Measurements from ENCODE around the gene SORCS3. TPM values are rescaled to one million over a fixed set of nuclear protein-coding genes. Genes with fewer than 3 reads are reported as not detected.

Gene SORCS3
- total and polyA plus RNA-seq, 2 of the 4 experiments (the other 2 are of a cell fraction), result not detected

DNA sequence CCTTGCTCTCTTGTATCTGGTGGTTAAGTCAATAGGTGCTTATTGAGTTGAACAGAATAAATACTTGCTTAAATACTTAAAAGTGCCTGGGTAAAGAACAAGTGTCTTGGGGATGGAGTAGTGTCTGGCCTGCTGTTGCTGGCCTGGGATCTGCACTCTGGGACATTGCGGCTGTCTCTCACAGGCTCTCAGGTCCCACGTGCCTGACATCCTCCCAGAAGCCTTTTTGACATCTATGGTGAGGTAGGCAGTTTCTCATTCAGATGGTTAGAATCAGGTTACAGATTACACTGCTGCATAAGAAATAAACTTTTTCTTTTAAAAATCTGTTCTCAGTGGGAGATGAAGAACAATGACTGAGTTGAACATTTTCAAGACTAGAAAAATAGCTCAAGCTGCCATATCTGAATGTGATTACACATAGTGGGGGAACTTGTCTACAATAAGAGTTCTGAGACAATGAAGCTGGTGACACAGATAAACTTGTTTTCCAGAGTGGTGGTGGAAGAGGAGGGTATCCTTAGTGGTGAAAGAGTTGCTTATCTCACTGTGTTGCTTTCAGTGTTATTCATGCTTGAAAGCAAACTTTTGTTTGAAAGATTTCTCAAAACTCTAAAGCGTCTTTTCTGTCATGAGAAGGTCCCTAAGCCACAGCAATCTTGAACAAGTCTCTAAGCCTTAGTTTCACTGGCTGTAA is 9.7 kb downstream of the SORCS3 start:
- intact Hi-C loops (cut with micrococcal nuclease) (no loop called here), dilution Hi-C loops (cut with HindIII; ENCODE audit: low sequenced_read_pairs, unreplicated experiment) (no loop called here)
- TF ChIP-seq BHLHE40 (IDR thresholded peaks at IDR 0.05; ENCODE audit: low read depth, low read length) (no peak), MXI1 (IDR thresholded peaks at IDR 0.05; ENCODE audit: borderline replicate concordance, low read depth, low read length) (no peak), RCOR1 (IDR thresholded peaks at IDR 0.05; ENCODE audit: insufficient replicate concordance, low read length) (no peak), CEBPB (IDR thresholded peaks at IDR 0.05; ENCODE audit: low read depth, low read length) (no peak), CHD1 (IDR thresholded peaks at IDR 0.05; ENCODE audit: low read depth, low read length) (no peak), SMC3 (IDR thresholded peaks at IDR 0.05; ENCODE audit: low read depth, low read length) (no peak)
- TF ChIP-seq, protein P1, sequence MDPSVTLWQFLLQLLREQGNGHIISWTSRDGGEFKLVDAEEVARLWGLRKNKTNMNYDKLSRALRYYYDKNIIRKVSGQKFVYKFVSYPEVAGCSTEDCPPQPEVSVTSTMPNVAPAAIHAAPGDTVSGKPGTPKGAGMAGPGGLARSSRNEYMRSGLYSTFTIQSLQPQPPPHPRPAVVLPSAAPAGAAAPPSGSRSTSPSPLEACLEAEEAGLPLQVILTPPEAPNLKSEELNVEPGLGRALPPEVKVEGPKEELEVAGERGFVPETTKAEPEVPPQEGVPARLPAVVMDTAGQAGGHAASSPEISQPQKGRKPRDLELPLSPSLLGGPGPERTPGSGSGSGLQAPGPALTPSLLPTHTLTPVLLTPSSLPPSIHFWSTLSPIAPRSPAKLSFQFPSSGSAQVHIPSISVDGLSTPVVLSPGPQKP (IDR thresholded peaks at IDR 0.05; ENCODE audit: borderline replicate concordance, low read depth, low read length), result no peak
- TF ChIP-seq, protein P2, sequence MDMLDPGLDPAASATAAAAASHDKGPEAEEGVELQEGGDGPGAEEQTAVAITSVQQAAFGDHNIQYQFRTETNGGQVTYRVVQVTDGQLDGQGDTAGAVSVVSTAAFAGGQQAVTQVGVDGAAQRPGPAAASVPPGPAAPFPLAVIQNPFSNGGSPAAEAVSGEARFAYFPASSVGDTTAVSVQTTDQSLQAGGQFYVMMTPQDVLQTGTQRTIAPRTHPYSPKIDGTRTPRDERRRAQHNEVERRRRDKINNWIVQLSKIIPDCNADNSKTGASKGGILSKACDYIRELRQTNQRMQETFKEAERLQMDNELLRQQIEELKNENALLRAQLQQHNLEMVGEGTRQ (IDR thresholded peaks at IDR 0.05; ENCODE audit: low read depth, low read length), result no peak

More for the DNA sequence above, 9.7 kb downstream of the SORCS3 start:
- POLR2A ChIA-PET (ENCODE audit: unreplicated experiment), result no interaction called here
- Histone ChIP-seq H3K23ac (ENCODE audit: low read depth, low read length) (no peak overlapping the region), H2BK15ac (ENCODE audit: low read depth, low read length) (no peak overlapping the region), H3K27me3 (ENCODE audit: control insufficient read depth, insufficient read depth, low read length) (no peaks in the 10 kb centered on the region), H4K5ac (ENCODE audit: low read depth, low read length) (no peak overlapping the region), H2BK20ac (ENCODE audit: low read depth, low read length) (no peak overlapping the region), H4K91ac (ENCODE audit: insufficient read depth, low read depth, low read length) (no peak overlapping the region), H3K36me3 (ENCODE audit: control insufficient read depth, insufficient read depth, low read length) (no peaks in the 10 kb centered on the region), H3K4me2 (ENCODE audit: low read depth, low read length) (no peak overlapping the region), H3K14ac (replicated peaks; ENCODE audit: low read depth, low read length) (no peak overlapping the region), H2AK9ac (replicated peaks; ENCODE audit: low read depth, low read length, poor library complexity) (no peak overlapping the region), H2AK5ac (ENCODE audit: low read depth, low read length) (no peak overlapping the region), H4K20me1 (ENCODE audit: insufficient read depth, low read length) (no peaks in the 10 kb centered on the region), H3K79me1 (ENCODE audit: low read depth in 1 of 2, low read length in 2 of 2) (no peaks in the 10 kb centered on the region), H3K9me3 (ENCODE audit: control insufficient read depth, insufficient read depth, low read length) (no peaks in the 10 kb centered on the region), H2BK120ac (ENCODE audit: low read depth, low read length) (no peak overlapping the region), H2BK5ac (ENCODE audit: low read depth, low read length, poor library complexity, severe bottlenecking) (no peak overlapping the region), H3K18ac (ENCODE audit: low read depth, low read length) (no peak overlapping the region), H3K9ac (ENCODE audit: low read depth, low read length) (no peak overlapping the region), H3K4me3 (ENCODE audit: insufficient read depth, low read depth, low read length) (no peak overlapping the region), H4K8ac (ENCODE audit: low read depth in 2 of 2, low read length in 2 of 2) (no peak overlapping the region), H3K4me1 (ENCODE audit: control insufficient read depth, insufficient read depth, low read length) (no peaks in the 10 kb centered on the region), H3K4ac (ENCODE audit: low read depth, low read length) (no peak overlapping the region), H3K27ac (ENCODE audit: insufficient read depth, low read length) (no peak overlapping the region), H2AFZ (replicated peaks; ENCODE audit: low read length, poor library complexity) (no peak overlapping the region), H3K9me1 (ENCODE audit: insufficient read depth, low read length) (no peaks in the 10 kb centered on the region), H3K56ac (ENCODE audit: extremely low read depth, insufficient read depth, low read length) (no peak overlapping the region)
- no peak for ATAC-seq (ENCODE audit: low read depth)
- 20% methylated on average over 1 of the region's 3 CpGs; no CpG with 5 or more reads in 1 of the 2 experiments for WGBS, 2 experiments (ENCODE audit: extremely low coverage in 2 of 2, insufficient read length in 1 of 2)
- CTCF ChIA-PET, result no interaction called here
- in situ Hi-C loops (cut with MboI; ENCODE audit: low sequenced_read_pairs), result no loop called here
- BruUV-seq (replicated peaks), result no TSS peak
- no peak for DNase-seq

All from IMR-90 (cell line).